ENCODE measurements around the gene VPS8. TPM values are rescaled to one million over a fixed set of nuclear protein-coding genes. Genes with fewer than 3 reads are reported as not detected.

VPS8 gene
- total and polyA plus RNA-seq, 4 donors = 4.2 to 34.9 (median 22.9) TPM

DNA sequence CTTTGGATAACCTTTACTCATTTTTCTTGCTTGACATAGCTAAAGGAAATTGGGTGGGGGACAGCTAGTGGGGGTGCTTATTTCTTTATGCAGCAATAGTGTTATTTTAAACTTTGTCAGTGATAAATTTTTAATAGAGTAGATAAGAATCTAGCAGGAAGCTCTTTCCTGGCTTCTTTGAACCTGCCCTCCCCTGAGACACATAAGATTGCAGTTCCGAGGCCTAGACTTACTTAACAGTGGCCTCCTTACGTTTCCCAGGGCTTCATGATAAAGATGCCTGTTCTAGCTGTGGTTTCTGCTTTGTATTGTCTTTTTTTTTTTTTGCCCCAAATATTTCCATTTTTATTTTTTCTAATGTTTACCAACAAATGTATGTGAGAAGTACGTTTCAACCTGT, 170.1 kb downstream of the VPS8 start:
- H3K36me3 ChIP-seq (ENCODE audit: control insufficient read depth in 4 of 4, insufficient read depth in 3 of 4, low read depth in 1 of 4, low read length in 3 of 4) = peaks cover 0 to 4% (median under 1%) of the 10 kb centered on the region in 4 donors
- WGBS = 83% methylated on average over 3 of the region's 3 CpGs

DNA sequence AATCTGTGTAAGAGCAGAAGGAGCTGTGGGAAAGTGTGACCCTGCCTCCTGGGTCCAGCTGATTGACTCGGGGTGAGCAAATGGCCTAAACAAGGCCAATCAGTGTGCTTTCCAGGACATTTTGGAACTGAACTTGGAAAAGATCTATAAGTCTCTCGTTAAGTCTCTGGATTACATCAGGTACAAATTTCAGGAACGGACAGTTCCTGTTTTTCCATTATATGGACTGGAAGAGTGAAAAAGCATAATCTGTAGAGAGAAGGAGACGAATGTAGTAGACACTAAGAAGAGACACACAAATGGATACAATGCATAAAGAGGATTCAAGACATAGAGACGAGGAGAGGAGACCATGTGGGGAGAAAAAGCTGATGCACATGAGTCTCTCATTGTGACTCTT, 173.6 kb downstream of the VPS8 start:
- TF ChIP-seq TAF1 (conservative IDR thresholded peaks at IDR 0.05) = no peak
- TF ChIP-seq, protein P1, sequence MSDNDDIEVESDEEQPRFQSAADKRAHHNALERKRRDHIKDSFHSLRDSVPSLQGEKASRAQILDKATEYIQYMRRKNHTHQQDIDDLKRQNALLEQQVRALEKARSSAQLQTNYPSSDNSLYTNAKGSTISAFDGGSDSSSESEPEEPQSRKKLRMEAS (IDR thresholded peaks at IDR 0.05) = no peak
- TF ChIP-seq, protein P2, sequence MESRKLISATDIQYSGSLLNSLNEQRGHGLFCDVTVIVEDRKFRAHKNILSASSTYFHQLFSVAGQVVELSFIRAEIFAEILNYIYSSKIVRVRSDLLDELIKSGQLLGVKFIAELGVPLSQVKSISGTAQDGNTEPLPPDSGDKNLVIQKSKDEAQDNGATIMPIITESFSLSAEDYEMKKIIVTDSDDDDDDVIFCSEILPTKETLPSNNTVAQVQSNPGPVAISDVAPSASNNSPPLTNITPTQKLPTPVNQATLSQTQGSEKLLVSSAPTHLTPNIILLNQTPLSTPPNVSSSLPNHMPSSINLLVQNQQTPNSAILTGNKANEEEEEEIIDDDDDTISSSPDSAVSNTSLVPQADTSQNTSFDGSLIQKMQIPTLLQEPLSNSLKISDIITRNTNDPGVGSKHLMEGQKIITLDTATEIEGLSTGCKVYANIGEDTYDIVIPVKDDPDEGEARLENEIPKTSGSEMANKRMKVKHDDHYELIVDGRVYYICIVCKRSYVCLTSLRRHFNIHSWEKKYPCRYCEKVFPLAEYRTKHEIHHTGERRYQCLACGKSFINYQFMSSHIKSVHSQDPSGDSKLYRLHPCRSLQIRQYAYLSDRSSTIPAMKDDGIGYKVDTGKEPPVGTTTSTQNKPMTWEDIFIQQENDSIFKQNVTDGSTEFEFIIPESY (IDR thresholded peaks at IDR 0.05) = no peak
- Histone ChIP-seq H3K9me3 (ENCODE audit: control insufficient read depth in 4 of 4, low read length in 3 of 4) (no peaks in the 10 kb centered on the region), H3K4me3 (ENCODE audit: low read depth in 1 of 3, low read length in 3 of 3) (no peak overlapping the region), H3K27ac (ENCODE audit: low read depth in 1 of 2, low read length in 2 of 2) (no peak overlapping the region), H3K27me3 (ENCODE audit: control insufficient read depth in 4 of 4, insufficient read depth in 4 of 4, low read length in 3 of 4) (no peaks in the 10 kb centered on the region), H3K4me1 (ENCODE audit: control insufficient read depth in 4 of 4, insufficient read depth in 4 of 4, low read length in 3 of 4) (peaks cover 0 to 6% (median 0%) of the 10 kb centered on the region in 4 donors), H3K9ac (ENCODE audit: low read depth in 1 of 2, low read length in 2 of 2) (no peak overlapping the region), H3K36me3 (ENCODE audit: control insufficient read depth in 4 of 4, insufficient read depth in 3 of 4, low read depth in 1 of 4, low read length in 3 of 4) (peaks cover 0 to 4% (median under 1%) of the 10 kb centered on the region in 4 donors)
- no peak for DNase-seq (ENCODE audit: low spot score)
- whole genome bisulfite sequencing = 97% methylated on average over 5 of the region's 5 CpGs

More for the DNA sequence above, 170.1 kb downstream of the VPS8 start:
- Histone ChIP-seq H3K9ac (ENCODE audit: low read depth in 1 of 2, low read length in 2 of 2) (no peak overlapping the region), H3K9me3 (ENCODE audit: control insufficient read depth in 4 of 4, low read length in 3 of 4) (no peaks in the 10 kb centered on the region), H3K27me3 (ENCODE audit: control insufficient read depth in 4 of 4, insufficient read depth in 4 of 4, low read length in 3 of 4) (no peaks in the 10 kb centered on the region), H3K4me1 (ENCODE audit: control insufficient read depth in 4 of 4, insufficient read depth in 4 of 4, low read length in 3 of 4) (peaks cover 0 to 7% (median 0%) of the 10 kb centered on the region in 4 donors), H3K27ac (ENCODE audit: low read depth in 1 of 2, low read length in 2 of 2) (no peak overlapping the region), H3K4me3 (ENCODE audit: low read depth in 1 of 3, low read length in 3 of 3) (no peak overlapping the region)
- TF ChIP-seq HNF4A (conservative IDR thresholded peaks at IDR 0.05) (no peak), NR2F2 (IDR thresholded peaks at IDR 0.05) (no peak), TAF1 (conservative IDR thresholded peaks at IDR 0.05) (no peak)
- TF ChIP-seq, protein P3, sequence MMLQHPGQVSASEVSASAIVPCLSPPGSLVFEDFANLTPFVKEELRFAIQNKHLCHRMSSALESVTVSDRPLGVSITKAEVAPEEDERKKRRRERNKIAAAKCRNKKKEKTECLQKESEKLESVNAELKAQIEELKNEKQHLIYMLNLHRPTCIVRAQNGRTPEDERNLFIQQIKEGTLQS (IDR thresholded peaks at IDR 0.05) = no peak
- no peak for DNase-seq (ENCODE audit: low spot score)

GRCh38 chr3:184986366-184986889, 174.5 kb downstream of the VPS8 start:
- H3K4me3 ChIP-seq (ENCODE audit: low read depth in 1 of 3, low read length in 3 of 3) = no peak overlapping the region
- DNase-seq (ENCODE audit: low spot score) = no peak
- no peak overlapping the region for H3K9ac ChIP-seq (ENCODE audit: low read depth in 1 of 2, low read length in 2 of 2)
- no peaks in the 10 kb centered on the region for H3K9me3 ChIP-seq (ENCODE audit: control insufficient read depth in 4 of 4, low read length in 3 of 4)
- H3K27ac ChIP-seq (ENCODE audit: low read depth in 1 of 2, low read length in 2 of 2) = no peak overlapping the region
- H3K4me1 ChIP-seq (ENCODE audit: control insufficient read depth in 4 of 4, insufficient read depth in 4 of 4, low read length in 3 of 4) = no peaks in the 10 kb centered on the region
- H3K36me3 ChIP-seq (ENCODE audit: control insufficient read depth in 4 of 4, insufficient read depth in 3 of 4, low read depth in 1 of 4, low read length in 3 of 4) = peaks cover 0 to 4% (median under 1%) of the 10 kb centered on the region in 4 donors
- WGBS = 94% methylated on average over 3 of the region's 3 CpGs
- TF ChIP-seq SP1 (IDR thresholded peaks at IDR 0.05) (no peak), RAD21 (IDR thresholded peaks at IDR 0.05) (no peak), HNF4A (conservative IDR thresholded peaks at IDR 0.05) (no peak), FOXA2 (IDR thresholded peaks at IDR 0.05) (no peak), RXRA (IDR thresholded peaks at IDR 0.05) (no peak), JUND (IDR thresholded peaks at IDR 0.05) (no peak), YY1 (IDR thresholded peaks at IDR 0.05) (no peak), FOXA1 (IDR thresholded peaks at IDR 0.05) (no peak)
- TF ChIP-seq, protein P4, sequence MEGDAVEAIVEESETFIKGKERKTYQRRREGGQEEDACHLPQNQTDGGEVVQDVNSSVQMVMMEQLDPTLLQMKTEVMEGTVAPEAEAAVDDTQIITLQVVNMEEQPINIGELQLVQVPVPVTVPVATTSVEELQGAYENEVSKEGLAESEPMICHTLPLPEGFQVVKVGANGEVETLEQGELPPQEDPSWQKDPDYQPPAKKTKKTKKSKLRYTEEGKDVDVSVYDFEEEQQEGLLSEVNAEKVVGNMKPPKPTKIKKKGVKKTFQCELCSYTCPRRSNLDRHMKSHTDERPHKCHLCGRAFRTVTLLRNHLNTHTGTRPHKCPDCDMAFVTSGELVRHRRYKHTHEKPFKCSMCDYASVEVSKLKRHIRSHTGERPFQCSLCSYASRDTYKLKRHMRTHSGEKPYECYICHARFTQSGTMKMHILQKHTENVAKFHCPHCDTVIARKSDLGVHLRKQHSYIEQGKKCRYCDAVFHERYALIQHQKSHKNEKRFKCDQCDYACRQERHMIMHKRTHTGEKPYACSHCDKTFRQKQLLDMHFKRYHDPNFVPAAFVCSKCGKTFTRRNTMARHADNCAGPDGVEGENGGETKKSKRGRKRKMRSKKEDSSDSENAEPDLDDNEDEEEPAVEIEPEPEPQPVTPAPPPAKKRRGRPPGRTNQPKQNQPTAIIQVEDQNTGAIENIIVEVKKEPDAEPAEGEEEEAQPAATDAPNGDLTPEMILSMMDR (IDR thresholded peaks at IDR 0.05; ENCODE audit: low read depth, low read length, missing input control) = no peak
- TF ChIP-seq, protein P1 (IDR thresholded peaks at IDR 0.05) = no peak
- TF ChIP-seq, protein P2 (IDR thresholded peaks at IDR 0.05) = no peak
- TF ChIP-seq, protein P5, sequence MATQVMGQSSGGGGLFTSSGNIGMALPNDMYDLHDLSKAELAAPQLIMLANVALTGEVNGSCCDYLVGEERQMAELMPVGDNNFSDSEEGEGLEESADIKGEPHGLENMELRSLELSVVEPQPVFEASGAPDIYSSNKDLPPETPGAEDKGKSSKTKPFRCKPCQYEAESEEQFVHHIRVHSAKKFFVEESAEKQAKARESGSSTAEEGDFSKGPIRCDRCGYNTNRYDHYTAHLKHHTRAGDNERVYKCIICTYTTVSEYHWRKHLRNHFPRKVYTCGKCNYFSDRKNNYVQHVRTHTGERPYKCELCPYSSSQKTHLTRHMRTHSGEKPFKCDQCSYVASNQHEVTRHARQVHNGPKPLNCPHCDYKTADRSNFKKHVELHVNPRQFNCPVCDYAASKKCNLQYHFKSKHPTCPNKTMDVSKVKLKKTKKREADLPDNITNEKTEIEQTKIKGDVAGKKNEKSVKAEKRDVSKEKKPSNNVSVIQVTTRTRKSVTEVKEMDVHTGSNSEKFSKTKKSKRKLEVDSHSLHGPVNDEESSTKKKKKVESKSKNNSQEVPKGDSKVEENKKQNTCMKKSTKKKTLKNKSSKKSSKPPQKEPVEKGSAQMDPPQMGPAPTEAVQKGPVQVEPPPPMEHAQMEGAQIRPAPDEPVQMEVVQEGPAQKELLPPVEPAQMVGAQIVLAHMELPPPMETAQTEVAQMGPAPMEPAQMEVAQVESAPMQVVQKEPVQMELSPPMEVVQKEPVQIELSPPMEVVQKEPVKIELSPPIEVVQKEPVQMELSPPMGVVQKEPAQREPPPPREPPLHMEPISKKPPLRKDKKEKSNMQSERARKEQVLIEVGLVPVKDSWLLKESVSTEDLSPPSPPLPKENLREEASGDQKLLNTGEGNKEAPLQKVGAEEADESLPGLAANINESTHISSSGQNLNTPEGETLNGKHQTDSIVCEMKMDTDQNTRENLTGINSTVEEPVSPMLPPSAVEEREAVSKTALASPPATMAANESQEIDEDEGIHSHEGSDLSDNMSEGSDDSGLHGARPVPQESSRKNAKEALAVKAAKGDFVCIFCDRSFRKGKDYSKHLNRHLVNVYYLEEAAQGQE (IDR thresholded peaks at IDR 0.05) = no peak
- H3K27me3 ChIP-seq (ENCODE audit: control insufficient read depth in 4 of 4, insufficient read depth in 4 of 4, low read length in 3 of 4) = no peaks in the 10 kb centered on the region

Measured in liver (tissue), 9 donors.